ENCODE data around the gene ARRDC1.
"Not testable (repeated sequence)": the region's sequence is repeated elsewhere in the genome, so short reads cannot be mapped to it uniquely, and the experiment has no call there.

The ARRDC1 gene

GRCh38 chr9:137586854-137587253 is 18.6 kb upstream of the ARRDC1 start:
- FAIRE-seq, result no peak

GRCh38 chr9:137588311-137588710 is 17.2 kb upstream of the ARRDC1 start:
- FAIRE-seq, result no peak

GRCh38 chr9:137588891-137589290 is 16.6 kb upstream of the ARRDC1 start:
- FAIRE-seq, result no peak

- FAIRE-seq, result no peak
Measured at GRCh38 chr9:137589441-137590122, 15.9 kb upstream of the ARRDC1 start.

GRCh38 chr9:137590123-137590468 is 15.4 kb upstream of the ARRDC1 start:
- FAIRE-seq, result no peak

GRCh38 chr9:137590469-137591383 is 14.8 kb upstream of the ARRDC1 start, which contains the start of gene ZMYND19:
Gene ZMYND19, minus strand, starts transcription at chr9:137590512. Its CDS starts 249 bp downstream, at chr9:137590263.
- FAIRE-seq, result no peak

GRCh38 chr9:137592767-137593166 is 12.7 kb upstream of the ARRDC1 start:
- no peak for FAIRE-seq

GRCh38 chr9:137593176-137593575 is 12.3 kb upstream of the ARRDC1 start:
- no peak for FAIRE-seq

GRCh38 chr9:137596577-137596976 is 8.9 kb upstream of the ARRDC1 start:
- not testable (repeated sequence) for FAIRE-seq

GRCh38 chr9:137598943-137599342 is 6.5 kb upstream of the ARRDC1 start:
- no peak for FAIRE-seq

- no peak for FAIRE-seq
Measured at GRCh38 chr9:137602661-137603060, 2.8 kb upstream of the ARRDC1 start.

GRCh38 chr9:137603879-137604278 is 1.6 kb upstream of the ARRDC1 start:
- no peak for FAIRE-seq

- no peak for FAIRE-seq
Measured at GRCh38 chr9:137604345-137605086, 970 bp upstream of the ARRDC1 start.

GRCh38 chr9:137606005-137606621 is 627 bp downstream of the ARRDC1 start:
- FAIRE-seq, result no peak

GRCh38 chr9:137606734-137607138 is 1.2 kb downstream of the ARRDC1 start:
- no peak for FAIRE-seq

GRCh38 chr9:137607141-137607857 is 1.8 kb downstream of the ARRDC1 start:
- no peak for FAIRE-seq

- no peak for FAIRE-seq
Measured at GRCh38 chr9:137610944-137611343, 5.5 kb downstream of the ARRDC1 start.

- no peak for FAIRE-seq
Measured at GRCh38 chr9:137611623-137612609, 6.4 kb downstream of the ARRDC1 start.

GRCh38 chr9:137612741-137613142 is 7.3 kb downstream of the ARRDC1 start:
- FAIRE-seq, result no peak

- FAIRE-seq, result no peak
Measured at GRCh38 chr9:137613259-137613658, 7.8 kb downstream of the ARRDC1 start.
